Smooth muscle cell (in vitro differentiated cells): ENCODE results near the gene ZNF462. TPM values are rescaled to one million over a fixed set of nuclear protein-coding genes. Genes with fewer than 3 reads are reported as not detected.

Experiments
- DNase-seq: peaks from one replicate; lab custom pipeline; 2025; ENCODE audit not compliant: unreplicated experiment; lab: John Stamatoyannopoulos, UW
- H2AFZ ChIP-seq: fragments of 200-600 bp; sonication (generic); 2 replicates; pipeline ENCODE4 v1.6.0; 2016; ENCODE audit warnings: antibody characterized with exemption, low read depth, mild to moderate bottlenecking
- H3F3A ChIP-seq: fragments of 200-600 bp; sonication (generic); 2 replicates; pipeline ENCODE4 v1.6.0; 2017; ENCODE audit warnings: antibody characterized with exemption, low read depth
- H3K27ac ChIP-seq: fragments of 200-600 bp; sonication (generic); 2 replicates; pipeline ENCODE4 v1.5.1; 2016; ENCODE audit warnings: low read depth, mild to moderate bottlenecking
- H3K27me3 ChIP-seq: fragments of 200-600 bp; sonication (generic); 2 replicates; pipeline ENCODE4 v1.6.1; 2016; ENCODE audit warnings: low read depth, mild to moderate bottlenecking
- H3K36me3 ChIP-seq: fragments of 200-600 bp; sonication (generic); 2 replicates; pipeline ENCODE4 v1.5.1; 2016; ENCODE audit warnings: low read depth
- H3K4me1 ChIP-seq: fragments of 200-600 bp; sonication (generic); 2 replicates; pipeline ENCODE4 v1.5.1; 2016; ENCODE audit warnings: low read depth
- H3K4me2 ChIP-seq: fragments of 200-600 bp; sonication (generic); 2 replicates; pipeline ENCODE4 v1.6.0; 2016; ENCODE audit warnings: mild to moderate bottlenecking
- H3K4me3 ChIP-seq: fragments of 200-600 bp; sonication (generic); 2 replicates; pipeline ENCODE4 v1.5.1; 2016; ENCODE audit warnings: mild to moderate bottlenecking
- H3K79me2 ChIP-seq: fragments of 200-600 bp; sonication (generic); 2 replicates; pipeline ENCODE4 v1.6.0; 2016; ENCODE audit warnings: low read depth, mild to moderate bottlenecking
- H3K9ac ChIP-seq: fragments of 200-600 bp; sonication (generic); 2 replicates; pipeline ENCODE4 v1.6.0; 2016; ENCODE audit warnings: low read depth
- H3K9me3 ChIP-seq: fragments of 200-600 bp; sonication (generic); replicated peaks from 2 replicates; pipeline ENCODE4 v1.5.1; 2016; ENCODE audit warnings: low read depth
- H4K20me1 ChIP-seq: fragments of 200-600 bp; sonication (generic); 2 replicates; pipeline ENCODE4 v1.6.0; 2016; ENCODE audit warnings: low read depth
- WGBS: methylation state at CpG from one replicate; pipeline ENCODE4 v1.1.7; 2016; ENCODE audit warnings: low lambda C conversion rate; 5-methylcytosine and 5-hydroxymethylcytosine counted together
- polyA plus RNA-seq: library from polyadenylated mRNA; unstranded; fragments of >200 nt; fragmentation: Nextera tagmentation; extraction: Ambion mirVana; gene quantifications from 2 replicates; pipeline ENCODE4 v1.2.1, GENCODE V29; 2016
- total RNA-seq: library from RNA; depleted of rRNA; stranded (reverse); fragments of >200 nt; gene quantifications from 2 replicates; pipeline ENCODE4 v1.2.3, GENCODE V29; 2014
- TF ChIP-seq, protein P1 (sequence below): fragments of 200-600 bp; sonication (generic); IDR thresholded peaks from 2 replicates; pipeline ENCODE4 v1.5.1; 2017; ENCODE audit warnings: borderline replicate concordance, mild to moderate bottlenecking, antibody characterized with exemption; ENCODE audit not compliant: insufficient read depth, poor library complexity, severe bottlenecking

Gene ZNF462
- total and polyA plus RNA-seq, 2 experiments from 2014 or later, result 9.1 to 32.2 TPM

DNA sequence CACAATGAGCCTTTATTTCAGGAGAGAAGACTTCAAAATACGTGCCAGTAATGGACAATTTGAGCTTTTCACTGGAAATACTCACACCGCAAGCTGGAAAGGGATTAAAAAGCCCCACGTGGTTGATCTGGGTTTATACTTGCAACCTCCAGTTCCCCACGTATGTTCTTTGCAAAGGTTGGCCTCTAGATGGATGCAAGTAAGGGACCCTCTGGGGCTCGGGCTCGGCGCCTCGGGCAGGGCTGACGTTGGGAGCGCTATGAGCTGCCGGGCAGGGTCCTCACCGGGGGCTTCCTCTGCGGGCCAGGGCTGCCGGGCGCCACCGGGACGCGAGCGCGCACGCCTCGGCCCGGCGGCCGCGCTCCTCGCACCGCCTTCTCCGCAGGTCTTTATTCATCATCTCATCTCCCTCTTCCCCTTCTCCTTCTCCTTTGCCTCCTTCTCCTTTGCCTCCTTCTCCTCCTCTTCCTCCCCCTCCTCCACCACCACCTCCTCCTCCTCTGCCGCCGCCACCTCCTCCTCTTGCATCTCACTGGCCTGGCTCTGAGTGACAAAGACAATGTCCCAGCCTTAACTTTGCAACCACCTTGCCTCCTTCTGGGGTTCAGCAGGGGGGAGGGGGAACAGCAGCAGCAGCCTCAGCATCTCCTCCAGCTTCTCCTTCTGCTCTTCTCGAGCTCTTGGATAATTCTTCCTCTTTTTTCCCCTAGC is 701 bp upstream of the ZNF462 start:
- Histone ChIP-seq H3K27ac (peak overlapping the region; percentile 68), H3K36me3 (no peaks in the 10 kb centered on the region), H4K20me1 (no peaks in the 10 kb centered on the region), H3K4me2 (peak overlapping the region; percentile 93), H3K79me2 (peaks cover 51% of the 10 kb centered on the region), H3K4me1 (peaks cover 32% of the 10 kb centered on the region), H2AFZ (peak overlapping the region; percentile 87), H3K9me3 (no peaks in the 10 kb centered on the region), H3F3A (no peaks in the 10 kb centered on the region), H3K9ac (peak overlapping the region; percentile 56), H3K27me3 (no peaks in the 10 kb centered on the region), H3K4me3 (peak overlapping the region; percentile 89)
- WGBS, result under 1% methylated on average over 29 of the region's 32 CpGs
- DNase-seq, result no peak
- TF ChIP-seq, protein P1, sequence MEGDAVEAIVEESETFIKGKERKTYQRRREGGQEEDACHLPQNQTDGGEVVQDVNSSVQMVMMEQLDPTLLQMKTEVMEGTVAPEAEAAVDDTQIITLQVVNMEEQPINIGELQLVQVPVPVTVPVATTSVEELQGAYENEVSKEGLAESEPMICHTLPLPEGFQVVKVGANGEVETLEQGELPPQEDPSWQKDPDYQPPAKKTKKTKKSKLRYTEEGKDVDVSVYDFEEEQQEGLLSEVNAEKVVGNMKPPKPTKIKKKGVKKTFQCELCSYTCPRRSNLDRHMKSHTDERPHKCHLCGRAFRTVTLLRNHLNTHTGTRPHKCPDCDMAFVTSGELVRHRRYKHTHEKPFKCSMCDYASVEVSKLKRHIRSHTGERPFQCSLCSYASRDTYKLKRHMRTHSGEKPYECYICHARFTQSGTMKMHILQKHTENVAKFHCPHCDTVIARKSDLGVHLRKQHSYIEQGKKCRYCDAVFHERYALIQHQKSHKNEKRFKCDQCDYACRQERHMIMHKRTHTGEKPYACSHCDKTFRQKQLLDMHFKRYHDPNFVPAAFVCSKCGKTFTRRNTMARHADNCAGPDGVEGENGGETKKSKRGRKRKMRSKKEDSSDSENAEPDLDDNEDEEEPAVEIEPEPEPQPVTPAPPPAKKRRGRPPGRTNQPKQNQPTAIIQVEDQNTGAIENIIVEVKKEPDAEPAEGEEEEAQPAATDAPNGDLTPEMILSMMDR, result no peak

DNA sequence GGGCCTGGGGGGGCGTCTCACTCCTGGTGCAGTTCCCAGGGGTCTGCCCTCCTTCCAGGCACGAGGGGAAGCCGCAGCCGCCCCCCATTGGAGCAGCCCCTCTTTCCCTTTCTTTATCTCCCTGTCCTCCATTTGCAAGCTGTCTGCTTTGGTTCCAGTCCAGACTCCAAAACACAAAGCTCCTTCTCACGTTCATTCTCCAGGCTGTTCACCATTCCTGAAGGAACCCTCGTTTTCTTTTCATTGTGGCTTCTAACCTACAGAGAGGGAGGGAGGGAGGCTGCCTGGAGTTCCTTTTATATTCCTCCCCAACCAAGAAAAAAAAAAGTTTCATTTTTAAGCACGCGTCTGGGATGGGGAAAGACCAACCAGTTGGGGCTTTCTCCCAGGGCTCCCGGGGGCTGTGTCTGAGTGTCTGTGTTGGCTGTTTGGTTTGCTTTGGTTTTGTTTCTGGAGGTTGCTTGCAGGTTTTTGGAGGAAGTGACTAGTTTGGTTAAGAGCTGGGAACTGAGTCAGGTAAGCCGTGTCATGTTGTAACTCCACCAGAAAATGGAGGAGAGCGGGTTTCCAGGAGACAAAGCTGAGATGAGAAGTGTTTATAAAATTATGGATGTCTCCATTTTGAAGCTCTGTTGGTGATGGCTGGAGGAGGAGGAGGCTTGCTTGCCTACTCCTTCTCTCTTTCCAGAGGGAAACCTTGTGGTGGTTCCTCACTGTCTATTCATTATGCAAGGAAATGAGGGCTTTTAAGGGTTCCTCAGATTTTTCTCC is 1.6 kb downstream of the ZNF462 start:
- TF ChIP-seq, protein P1, result no peak
- Histone ChIP-seq H3K4me2 (peak overlapping the region; percentile 93), H3K27ac (peak overlapping the region; percentile 68), H3K4me1 (peaks cover 50% of the 10 kb centered on the region), H3K79me2 (peaks cover 74% of the 10 kb centered on the region), H3F3A (no peaks in the 10 kb centered on the region), H3K36me3 (no peaks in the 10 kb centered on the region), H2AFZ (peak overlapping the region; percentile 87), H3K27me3 (no peaks in the 10 kb centered on the region), H4K20me1 (peaks cover 12% of the 10 kb centered on the region), H3K9me3 (no peaks in the 10 kb centered on the region), H3K9ac (peak overlapping the region; percentile 56), H3K4me3 (peak overlapping the region; percentile 89)
- whole genome bisulfite sequencing, result 14% methylated on average over 9 of the region's 11 CpGs
- DNase-seq, result no peak

DNA sequence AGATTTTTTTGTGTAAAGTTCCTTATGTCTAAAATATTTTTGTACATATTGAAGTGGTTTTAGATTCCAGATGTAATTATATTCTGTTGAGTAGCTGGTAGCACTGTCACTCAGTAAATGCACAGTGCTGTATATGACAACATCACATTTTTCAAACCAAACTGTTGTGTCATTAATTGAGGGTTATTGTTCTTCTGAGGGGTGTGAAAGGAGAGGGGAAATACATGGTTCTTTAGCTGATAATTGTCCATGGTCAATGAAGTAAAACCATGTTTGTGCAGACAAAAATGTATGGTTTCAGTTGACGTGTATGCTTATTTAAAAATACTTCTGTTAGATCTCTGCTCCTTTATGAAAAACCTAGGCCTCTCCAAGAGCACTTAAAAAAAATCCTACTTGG is 3.3 kb downstream of the ZNF462 start:
- peak overlapping the region; percentile 11 for H3K4me3 ChIP-seq
- peaks cover 91% of the 10 kb centered on the region for H3K79me2 ChIP-seq
- H3K9ac ChIP-seq, result no peak overlapping the region
- WGBS, result 77% methylated on average over 1 of the region's 1 CpG
- H3K4me2 ChIP-seq, result peak overlapping the region; percentile 93
- peak overlapping the region; percentile 68 for H3K27ac ChIP-seq
- H3K36me3 ChIP-seq, result no peaks in the 10 kb centered on the region
- H3K4me1 ChIP-seq, result peaks cover 66% of the 10 kb centered on the region
- peaks cover 29% of the 10 kb centered on the region for H4K20me1 ChIP-seq
- no peaks in the 10 kb centered on the region for H3K9me3 ChIP-seq
- TF ChIP-seq, protein P1, result no peak
- no peaks in the 10 kb centered on the region for H3F3A ChIP-seq
- DNase-seq, result no peak
- H2AFZ ChIP-seq, result no peak overlapping the region
- no peaks in the 10 kb centered on the region for H3K27me3 ChIP-seq
